ENCODE data around the gene TAF3.
"Not testable (repeated sequence)": the region's sequence is repeated elsewhere in the genome, so short reads cannot be mapped to it uniquely, and the experiment has no call there.

Gene TAF3

GRCh38 chr10:7967035-7967434, 148.7 kb downstream of the TAF3 start:
- no peak for DNase-seq (ENCODE audit: low read depth in 3 of 3)

DNA sequence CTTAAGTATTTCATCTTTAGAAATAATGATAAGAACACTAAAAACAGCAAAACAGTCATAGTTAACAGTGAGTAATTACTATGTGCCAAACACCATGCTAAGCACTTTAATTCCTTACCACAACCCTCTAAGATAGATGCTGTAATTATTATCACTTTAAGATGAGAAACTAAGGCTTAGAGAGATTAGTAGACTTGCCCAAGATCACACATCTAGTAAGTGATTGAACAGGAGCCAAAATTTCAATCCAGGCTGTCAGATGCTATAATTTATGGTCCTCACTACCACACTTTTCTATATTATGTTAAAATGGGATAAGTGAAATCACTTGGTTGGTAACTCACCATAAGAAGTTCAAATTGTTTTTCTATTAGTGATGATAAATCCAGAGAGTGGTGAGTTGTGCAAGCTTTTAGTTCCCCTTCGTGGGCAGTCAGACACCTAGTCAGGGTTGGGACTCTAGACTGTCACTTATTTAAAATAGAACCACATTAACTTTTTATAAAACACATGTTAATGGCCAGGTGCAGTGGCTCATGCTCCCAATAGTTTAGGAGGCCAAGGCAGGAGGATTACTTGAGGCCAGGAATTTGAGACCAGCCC, 150.3 kb downstream of the TAF3 start:
- no peak for DNase-seq (ENCODE audit: low read depth in 3 of 3)

GRCh38 chr10:7969623-7970022, 151.3 kb downstream of the TAF3 start:
- no peak for DNase-seq (ENCODE audit: low read depth in 3 of 3)

GRCh38 chr10:7971949-7972348, 153.6 kb downstream of the TAF3 start:
- no peak for DNase-seq (ENCODE audit: low read depth in 3 of 3)

DNA sequence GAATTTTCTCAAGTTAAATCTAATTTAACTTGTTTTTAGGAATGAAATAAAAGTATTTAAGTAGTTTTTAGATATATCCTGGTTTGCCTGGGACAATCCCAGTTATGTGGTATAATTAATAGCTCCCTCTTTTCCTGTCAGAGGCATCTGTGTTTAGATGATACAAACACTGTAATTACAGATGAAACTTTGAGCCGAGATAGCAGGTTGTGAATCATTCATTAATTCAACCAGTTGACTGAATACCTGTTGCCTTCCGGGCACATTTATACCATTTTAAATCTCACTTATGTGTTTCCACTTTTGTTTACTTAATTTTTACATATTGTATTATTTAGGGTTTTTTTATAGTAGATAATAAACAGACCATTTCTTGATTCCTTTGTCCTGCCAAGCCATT, 154.1 kb downstream of the TAF3 start:
- DNase-seq (ENCODE audit: low read depth in 3 of 3): no peak

- no peak for DNase-seq (ENCODE audit: low read depth in 3 of 3)
These were observed 161.9 kb downstream of the TAF3 start for GRCh38 chr10:7980196-7980595.

DNA sequence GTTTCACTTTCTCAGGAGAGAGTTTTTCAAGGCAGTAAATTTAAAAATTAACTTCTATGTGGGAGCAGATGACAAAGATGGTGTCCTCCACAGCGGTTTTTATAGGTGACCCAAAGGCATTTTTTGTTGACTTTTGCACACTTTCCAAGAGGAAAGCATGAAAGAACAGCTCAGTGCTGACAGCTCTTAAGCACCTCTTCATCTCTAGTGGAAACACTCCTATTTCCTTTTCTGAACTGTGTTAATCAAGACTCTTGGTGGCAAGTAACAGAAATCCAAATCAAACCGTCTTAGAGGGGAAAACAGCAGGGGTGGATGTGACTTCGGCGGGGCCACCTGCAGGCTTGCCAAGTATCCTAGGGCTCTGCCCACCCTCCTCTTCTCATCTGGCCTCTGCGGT, 164.4 kb downstream of the TAF3 start:
- DNase-seq (ENCODE audit: low read depth in 3 of 3): no peak

DNA sequence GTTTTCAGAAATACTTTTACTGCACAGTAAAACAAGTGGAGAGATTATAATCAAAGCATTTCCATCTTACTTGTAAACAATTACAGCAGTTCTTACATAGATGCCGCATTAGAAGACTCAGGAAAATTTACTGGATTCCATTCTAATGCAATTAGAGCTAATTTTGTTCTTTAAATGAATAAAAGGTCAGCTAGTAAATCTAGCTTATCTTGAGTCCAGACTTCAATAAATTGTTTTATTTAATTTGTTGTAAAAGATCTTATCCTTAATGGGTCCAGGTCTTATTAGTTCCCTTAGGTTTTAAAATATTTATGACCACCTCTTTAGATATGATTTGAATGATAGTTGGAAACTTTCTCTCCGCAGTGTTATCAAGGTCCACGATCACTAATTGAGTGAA, 166.0 kb downstream of the TAF3 start:
- DNase-seq (ENCODE audit: low read depth in 3 of 3): no peak

DNA sequence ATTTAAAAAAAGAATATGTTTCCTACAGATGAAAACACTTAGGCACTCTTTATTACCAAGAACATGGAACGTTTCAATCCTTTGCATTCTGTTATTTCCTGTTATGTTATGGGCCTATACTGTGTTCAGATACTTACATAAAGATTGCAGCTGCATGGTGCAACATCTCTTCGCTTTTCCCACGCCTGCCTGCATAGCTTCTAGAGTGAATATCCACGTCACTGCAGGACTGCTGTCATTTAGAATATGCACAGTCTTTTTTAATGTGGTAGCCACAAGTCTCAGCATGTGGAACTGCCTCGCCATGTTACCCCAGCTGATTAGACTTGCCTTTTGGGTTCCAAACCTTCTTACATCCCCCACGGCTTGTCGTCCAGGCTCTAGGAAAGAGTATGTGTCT, 166.6 kb downstream of the TAF3 start:
- DNase-seq (ENCODE audit: low read depth in 3 of 3): no peak

DNA sequence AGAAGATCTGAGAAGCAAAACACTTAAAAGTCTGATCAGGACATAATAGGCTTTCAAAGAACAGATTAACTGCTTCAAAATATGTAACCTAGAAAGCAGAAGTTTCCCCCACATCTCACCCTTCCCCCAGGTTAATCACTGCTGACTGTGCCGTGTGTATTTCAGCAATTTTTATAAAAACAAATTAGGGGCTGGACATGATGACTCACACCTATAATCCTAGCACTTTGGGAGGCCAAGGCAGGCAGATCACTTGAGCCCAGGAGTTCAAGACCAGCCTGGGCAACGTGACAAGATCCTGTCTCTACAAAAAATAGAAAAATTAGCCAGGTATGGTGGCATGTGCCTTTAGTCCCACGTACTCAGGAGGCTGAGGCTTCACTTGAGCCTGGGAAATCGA, 168.5 kb downstream of the TAF3 start:
- no peak for DNase-seq (ENCODE audit: low read depth in 3 of 3)

- DNase-seq (ENCODE audit: low read depth in 3 of 3): no peak
These were observed 170.7 kb downstream of the TAF3 start for GRCh38 chr10:7988989-7989388.

DNA sequence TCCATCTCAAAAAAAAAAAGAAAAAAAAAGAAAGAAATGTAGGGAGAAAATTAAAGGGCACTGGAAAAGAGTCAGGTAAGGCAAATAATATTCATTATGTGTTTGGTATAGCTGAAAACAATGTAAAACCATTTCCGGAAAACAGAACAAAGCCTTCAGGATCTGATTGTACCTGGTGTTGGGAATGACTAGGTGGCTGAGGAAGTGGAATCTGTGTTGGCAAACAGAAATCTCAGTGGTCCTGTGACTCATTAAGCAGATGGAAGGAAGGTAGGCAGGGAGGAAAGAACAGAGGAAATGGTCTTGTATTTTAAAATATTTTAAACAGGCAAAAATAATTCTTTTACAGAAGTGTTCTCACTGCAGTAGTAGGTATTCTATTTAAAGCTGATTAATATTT, 180.5 kb downstream of the TAF3 start:
- DNase-seq (ENCODE audit: low read depth in 3 of 3): no peak

- no peak for DNase-seq (ENCODE audit: low read depth in 3 of 3)
These were observed 186.2 kb downstream of the TAF3 start for GRCh38 chr10:8004469-8005000.

GRCh38 chr10:8006274-8006999, 188.1 kb downstream of the TAF3 start:
- no peak for DNase-seq (ENCODE audit: low read depth in 3 of 3)

DNA sequence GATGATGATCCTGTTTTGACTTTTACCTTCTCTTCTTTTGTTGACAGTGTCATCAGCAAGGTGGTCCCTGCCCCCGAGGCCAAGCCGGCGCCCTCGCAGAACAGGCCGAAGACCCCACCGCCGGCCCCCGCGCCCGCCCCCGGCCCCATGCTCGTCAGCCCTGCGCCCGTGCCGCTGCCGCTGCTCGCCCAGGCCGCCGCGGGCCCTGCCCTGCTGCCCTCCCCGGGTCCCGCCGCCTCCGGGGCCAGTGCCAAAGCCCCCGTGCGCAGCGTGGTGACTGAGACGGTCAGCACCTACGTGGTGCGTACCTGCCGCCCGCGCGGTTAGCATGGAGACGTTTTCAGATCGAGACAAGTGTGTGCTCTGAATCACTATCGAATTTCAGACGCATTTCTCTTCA, 190.7 kb downstream of the TAF3 start:
- DNase-seq (ENCODE audit: low read depth in 3 of 3): no peak

- no peak for DNase-seq (ENCODE audit: low read depth in 3 of 3)
These were observed 194.7 kb downstream of the TAF3 start for GRCh38 chr10:8013006-8013405.

- DNase-seq (ENCODE audit: low read depth in 3 of 3): no peak
These were observed 195.3 kb downstream of the TAF3 start for GRCh38 chr10:8013619-8014018.

- DNase-seq (ENCODE audit: low read depth in 3 of 3): no peak
These were observed 196.3 kb downstream of the TAF3 start for GRCh38 chr10:8014649-8015048.

DNA sequence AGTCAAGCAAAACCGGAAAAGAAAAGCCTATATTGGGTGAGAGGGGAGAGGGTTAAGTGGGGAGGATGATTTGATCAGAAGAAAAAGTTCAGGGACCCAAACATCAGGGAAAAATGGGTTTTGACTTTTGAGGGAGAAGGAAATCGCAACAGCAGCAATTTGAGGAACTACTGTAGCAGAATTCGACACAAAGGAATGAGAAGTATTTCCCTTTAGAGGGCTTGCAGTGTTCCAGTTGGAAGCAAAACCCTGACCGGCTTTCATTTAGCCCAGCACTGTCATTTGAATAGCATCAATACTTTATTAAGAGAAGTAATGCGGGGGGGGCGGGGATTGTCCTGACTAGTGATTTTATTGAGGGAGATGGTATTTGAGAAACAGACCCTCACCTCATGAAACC, 199.0 kb downstream of the TAF3 start:
- no peak for DNase-seq (ENCODE audit: low read depth in 3 of 3)

DNA sequence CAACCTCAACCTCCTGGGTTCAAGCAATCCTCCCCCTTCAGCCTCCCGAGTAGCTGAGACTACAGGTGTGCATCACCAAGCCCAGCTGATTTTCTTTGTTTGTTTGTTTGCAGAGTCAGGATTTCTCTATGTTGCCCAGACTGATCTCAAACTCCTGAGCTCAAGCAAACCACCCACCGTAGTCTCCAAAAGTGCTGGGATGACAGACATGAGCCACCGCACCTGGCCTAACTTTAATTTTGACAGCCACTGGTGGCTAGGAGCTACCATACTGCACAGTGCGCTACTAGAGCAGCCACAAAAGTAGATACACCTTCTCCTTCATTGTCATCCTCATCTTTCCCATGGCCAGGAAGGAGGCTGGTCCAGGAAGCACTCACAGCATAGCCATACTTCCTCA, 205.0 kb downstream of the TAF3 start:
- DNase-seq (ENCODE audit: low read depth in 3 of 3): no peak

GRCh38 chr10:8023851-8024250, 205.5 kb downstream of the TAF3 start:
- no peak for DNase-seq (ENCODE audit: low read depth in 3 of 3)

GRCh38 chr10:8026349-8027259, 208.3 kb downstream of the TAF3 start:
- no peak for DNase-seq (ENCODE audit: low read depth in 3 of 3)

GRCh38 chr10:8031211-8031610, 212.9 kb downstream of the TAF3 start:
- not testable (repeated sequence) for DNase-seq (ENCODE audit: low read depth in 3 of 3)
